ENCODE measurements around the gene IGFL2. TPM values are rescaled to one million over a fixed set of nuclear protein-coding genes. Genes with fewer than 3 reads are reported as not detected.
"Not testable (repeated sequence)": the region's sequence is repeated elsewhere in the genome, so short reads cannot be mapped to it uniquely, and the experiment has no call there.

IGFL2 gene
- total RNA-seq, 1 experiment from 2014 or later = 0.17 TPM

GRCh38 chr19:46161642-46162257, 13.7 kb downstream of the IGFL2 start:
- not testable (repeated sequence) for H3K4me3 ChIP-seq (ENCODE audit: insufficient read depth, low read depth, low read length); H3K27me3 ChIP-seq (ENCODE audit: control insufficient read depth, insufficient read depth, low read length); DNase-seq; H3K36me3 ChIP-seq (replicated peaks; ENCODE audit: control insufficient read depth, insufficient read depth, low read length)

GRCh38 chr19:46162731-46163130, 14.7 kb downstream of the IGFL2 start:
- no peak for DNase-seq
- no peaks in the 10 kb centered on the region for H3K27me3 ChIP-seq (ENCODE audit: control insufficient read depth, insufficient read depth, low read length)
- H3K36me3 ChIP-seq (replicated peaks; ENCODE audit: control insufficient read depth, insufficient read depth, low read length) = no peaks in the 10 kb centered on the region
- H3K4me3 ChIP-seq (ENCODE audit: insufficient read depth, low read depth, low read length) = no peak overlapping the region

- Histone ChIP-seq H3K4me3 (ENCODE audit: insufficient read depth, low read depth, low read length) (no peak overlapping the region), H3K27me3 (ENCODE audit: control insufficient read depth, insufficient read depth, low read length) (no peaks in the 10 kb centered on the region), H3K36me3 (replicated peaks; ENCODE audit: control insufficient read depth, insufficient read depth, low read length) (no peaks in the 10 kb centered on the region)
- DNase-seq = peak; percentile 40
These were observed 25.9 kb downstream of the IGFL2 start for GRCh38 chr19:46173886-46174480.

GRCh38 chr19:46176116-46176860, 28.2 kb downstream of the IGFL2 start:
- H3K4me3 ChIP-seq (ENCODE audit: insufficient read depth, low read depth, low read length) = no peak overlapping the region
- DNase-seq = no peak
- H3K36me3 ChIP-seq (replicated peaks; ENCODE audit: control insufficient read depth, insufficient read depth, low read length) = no peaks in the 10 kb centered on the region
- H3K27me3 ChIP-seq (ENCODE audit: control insufficient read depth, insufficient read depth, low read length) = no peaks in the 10 kb centered on the region

- H3K27me3 ChIP-seq (ENCODE audit: control insufficient read depth, insufficient read depth, low read length) = no peaks in the 10 kb centered on the region
- DNase-seq = peak; percentile 14
- H3K36me3 ChIP-seq (replicated peaks; ENCODE audit: control insufficient read depth, insufficient read depth, low read length) = no peaks in the 10 kb centered on the region
- no peak overlapping the region for H3K4me3 ChIP-seq (ENCODE audit: insufficient read depth, low read depth, low read length)
These were observed 31.2 kb downstream of the IGFL2 start for GRCh38 chr19:46179076-46179759.

- Histone ChIP-seq H3K27me3 (ENCODE audit: control insufficient read depth, insufficient read depth, low read length) (no peaks in the 10 kb centered on the region), H3K4me3 (ENCODE audit: insufficient read depth, low read depth, low read length) (no peak overlapping the region), H3K36me3 (replicated peaks; ENCODE audit: control insufficient read depth, insufficient read depth, low read length) (no peaks in the 10 kb centered on the region)
- no peak for DNase-seq
These were observed 32.8 kb downstream of the IGFL2 start for GRCh38 chr19:46180701-46181387.

- Histone ChIP-seq H3K27me3 (ENCODE audit: control insufficient read depth, insufficient read depth, low read length) (no peaks in the 10 kb centered on the region), H3K4me3 (ENCODE audit: insufficient read depth, low read depth, low read length) (no peak overlapping the region), H3K36me3 (replicated peaks; ENCODE audit: control insufficient read depth, insufficient read depth, low read length) (no peaks in the 10 kb centered on the region)
- peak; percentile 9 for DNase-seq
These were observed 33.3 kb downstream of the IGFL2 start for GRCh38 chr19:46181388-46181779.

GRCh38 chr19:46182476-46182875, 34.4 kb downstream of the IGFL2 start:
- no peak for DNase-seq
- Histone ChIP-seq H3K36me3 (replicated peaks; ENCODE audit: control insufficient read depth, insufficient read depth, low read length) (no peaks in the 10 kb centered on the region), H3K4me3 (ENCODE audit: insufficient read depth, low read depth, low read length) (no peak overlapping the region), H3K27me3 (ENCODE audit: control insufficient read depth, insufficient read depth, low read length) (no peaks in the 10 kb centered on the region)

GRCh38 chr19:46184775-46185710, 37.0 kb downstream of the IGFL2 start:
- not testable (repeated sequence) for H3K4me3 ChIP-seq (ENCODE audit: insufficient read depth, low read depth, low read length); DNase-seq; H3K27me3 ChIP-seq (ENCODE audit: control insufficient read depth, insufficient read depth, low read length); H3K36me3 ChIP-seq (replicated peaks; ENCODE audit: control insufficient read depth, insufficient read depth, low read length)

GRCh38 chr19:46186101-46186716, 38.2 kb downstream of the IGFL2 start:
- Histone ChIP-seq H3K36me3 (replicated peaks; ENCODE audit: control insufficient read depth, insufficient read depth, low read length) (no peaks in the 10 kb centered on the region), H3K27me3 (ENCODE audit: control insufficient read depth, insufficient read depth, low read length) (no peaks in the 10 kb centered on the region), H3K4me3 (ENCODE audit: insufficient read depth, low read depth, low read length) (no peak overlapping the region)
- peak; percentile 39 for DNase-seq

- Histone ChIP-seq H3K36me3 (replicated peaks; ENCODE audit: control insufficient read depth, insufficient read depth, low read length) (no peaks in the 10 kb centered on the region), H3K27me3 (ENCODE audit: control insufficient read depth, insufficient read depth, low read length) (no peaks in the 10 kb centered on the region), H3K4me3 (ENCODE audit: insufficient read depth, low read depth, low read length) (no peak overlapping the region)
- peak; percentile 8 for DNase-seq
These were observed 38.7 kb downstream of the IGFL2 start for GRCh38 chr19:46186717-46187101.

GRCh38 chr19:46189971-46190888, 42.2 kb downstream of the IGFL2 start:
- DNase-seq = peak; percentile 10
- no peak overlapping the region for H3K4me3 ChIP-seq (ENCODE audit: insufficient read depth, low read depth, low read length)
- no peaks in the 10 kb centered on the region for H3K36me3 ChIP-seq (replicated peaks; ENCODE audit: control insufficient read depth, insufficient read depth, low read length)
- H3K27me3 ChIP-seq (ENCODE audit: control insufficient read depth, insufficient read depth, low read length) = no peaks in the 10 kb centered on the region
